Epidermal melanocyte (primary cell): Measurements from ENCODE around the gene EDN3.

Experiments
- DNase-seq: peaks from one replicate; pipeline ENCODE4 v3.0.0; 2011; ENCODE audit warnings: low spot score; ENCODE audit not compliant: insufficient read length

EDN3 gene

DNA sequence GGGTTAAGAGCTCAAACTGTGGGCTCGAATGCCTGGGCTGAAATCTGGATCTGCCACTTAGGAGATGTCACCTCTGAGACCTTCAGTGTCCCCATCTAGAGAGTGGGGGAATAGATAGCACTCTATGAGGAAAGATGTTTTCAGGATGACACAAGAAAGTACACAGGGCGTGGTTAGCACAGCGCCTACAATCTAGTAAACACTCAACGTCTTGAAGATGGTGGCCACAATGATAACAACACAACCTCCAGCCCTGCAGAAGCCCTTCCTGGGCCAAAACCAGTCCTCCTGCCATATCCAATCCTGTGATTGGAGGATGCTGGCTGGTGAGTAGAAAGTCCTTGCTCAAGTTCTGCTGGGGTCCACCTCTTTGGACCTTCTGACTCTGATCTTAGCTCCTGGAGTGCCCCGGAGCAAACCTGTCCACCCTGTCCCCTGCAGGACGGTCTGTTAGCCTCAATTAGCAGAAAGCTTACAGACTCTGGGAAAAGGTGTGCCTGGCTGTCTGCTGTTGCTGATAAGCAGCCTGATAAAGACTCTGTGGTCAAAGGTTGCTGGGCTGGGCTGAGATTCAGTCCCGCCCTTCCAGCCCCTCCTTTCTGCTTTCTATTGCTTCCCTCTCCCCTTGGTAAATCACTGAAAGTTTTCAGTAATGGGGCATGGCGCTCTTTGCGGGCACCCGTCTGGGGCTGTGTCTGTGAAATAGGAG, 8.2 kb downstream of the EDN3 start:
- DNase-seq: no peak

DNA sequence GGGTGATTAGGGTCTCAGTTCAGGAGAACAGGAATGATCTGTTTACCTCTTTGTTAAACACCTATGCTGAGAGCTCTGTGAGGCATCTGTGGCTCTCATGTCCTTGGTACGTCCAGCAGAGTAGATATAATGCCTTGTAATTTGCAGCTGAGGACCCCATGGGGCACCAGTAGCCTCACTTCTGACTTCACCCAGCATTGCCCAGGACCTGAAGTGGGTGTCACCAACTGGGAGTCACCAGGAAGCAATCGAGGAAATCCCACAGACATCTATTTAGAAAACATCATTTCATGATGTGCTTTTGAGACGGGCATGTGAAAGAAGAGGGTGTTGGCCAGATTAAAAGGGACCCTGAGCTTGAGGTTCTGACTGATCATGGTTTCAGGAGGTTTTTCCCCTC, 8.8 kb downstream of the EDN3 start:
- no peak for DNase-seq

DNA sequence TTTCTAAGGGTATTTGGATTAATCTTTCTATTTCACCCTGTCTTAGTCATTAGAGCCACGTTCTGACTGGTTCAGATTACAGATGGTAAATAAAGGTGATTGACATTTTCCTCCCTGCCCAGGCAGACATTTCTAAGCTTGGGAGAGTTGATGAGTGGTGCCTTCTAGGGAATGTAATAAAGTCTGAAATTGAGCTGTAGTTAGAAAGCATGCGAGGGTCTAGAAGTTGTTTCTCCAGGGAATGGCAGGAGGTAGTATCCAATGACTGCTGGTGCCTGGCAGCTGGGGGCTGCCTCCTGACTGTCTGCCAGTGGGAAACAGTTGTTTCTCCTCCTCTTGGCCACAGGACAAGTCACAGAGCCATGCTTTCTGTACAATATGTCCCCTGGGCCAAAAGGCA, 14.6 kb downstream of the EDN3 start:
- DNase-seq: no peak

- DNase-seq: no peak
Observed at GRCh38 chr20:59316911-59317731, 16.7 kb downstream of the EDN3 start.

DNA sequence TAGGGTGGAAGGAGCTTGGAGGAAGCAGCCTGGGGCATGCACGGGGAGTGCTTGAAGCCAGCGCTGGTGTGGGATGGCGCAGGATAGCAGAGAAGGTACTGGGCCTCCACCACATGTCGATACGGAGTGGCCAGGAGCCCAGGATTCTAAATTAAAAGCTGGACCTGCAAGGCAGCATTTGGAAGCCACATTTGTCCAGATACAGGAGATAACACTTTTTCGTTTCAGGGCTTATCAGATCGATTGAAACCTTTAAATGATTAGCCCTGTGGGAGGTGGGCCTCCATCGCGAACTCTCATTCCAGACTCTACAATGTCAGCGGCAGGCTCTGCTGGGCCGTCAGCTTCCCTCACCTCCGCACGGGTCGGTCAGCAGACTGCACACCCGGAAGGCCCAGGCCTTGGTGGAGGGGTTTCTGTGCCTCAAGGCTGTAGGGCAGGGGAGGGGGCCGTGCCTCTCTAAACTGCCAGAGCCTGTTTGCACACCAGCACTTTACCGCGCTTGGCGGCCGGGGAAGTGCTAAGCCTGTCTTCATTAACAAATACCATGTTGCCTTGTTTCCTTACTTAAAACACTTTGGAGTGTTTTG, 17.9 kb downstream of the EDN3 start:
- no peak for DNase-seq

GRCh38 chr20:59318803-59319202, 18.4 kb downstream of the EDN3 start:
- no peak for DNase-seq

DNA sequence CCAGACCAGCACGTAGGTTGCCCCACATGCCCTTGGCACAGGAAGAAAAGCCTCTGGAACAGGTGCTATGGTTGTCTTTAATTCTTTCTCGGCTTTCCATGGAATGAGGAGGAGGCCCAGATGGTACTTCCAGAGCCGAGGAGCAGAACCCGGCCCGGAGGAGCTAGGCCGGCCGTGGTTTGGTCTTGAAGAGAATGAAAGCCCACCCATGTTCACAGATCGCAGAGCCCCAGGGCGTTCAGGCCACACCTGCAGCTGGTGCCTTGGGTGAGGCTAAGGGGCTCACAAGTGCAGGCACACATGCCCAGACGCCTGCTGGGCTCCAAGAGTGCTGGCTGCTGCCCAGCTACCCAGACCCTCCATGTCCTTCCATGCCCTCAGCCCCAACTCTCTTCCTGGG, 20.0 kb downstream of the EDN3 start:
- DNase-seq: no peak

- no peak for DNase-seq
Observed at GRCh38 chr20:59320854-59321647, 20.6 kb downstream of the EDN3 start.

DNA sequence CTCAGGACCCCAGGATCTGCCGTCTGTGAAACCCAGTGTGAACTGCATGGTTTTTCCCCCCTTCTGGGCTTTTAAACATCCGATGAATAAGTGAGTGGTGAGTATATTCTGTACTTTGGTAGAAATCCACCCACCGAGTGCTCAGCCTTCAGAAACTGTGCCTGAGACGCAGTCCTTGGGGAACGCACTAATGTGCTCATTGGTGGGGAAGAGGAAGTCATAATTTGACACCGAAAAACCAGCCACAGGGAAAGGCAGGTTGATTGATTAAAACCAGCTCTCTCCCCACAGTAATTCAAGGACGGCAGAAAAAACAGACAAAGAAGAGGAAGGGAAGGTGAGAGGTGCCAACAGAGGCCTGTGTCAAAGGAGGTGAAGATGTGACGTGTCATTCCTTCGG, 21.7 kb downstream of the EDN3 start:
- DNase-seq: no peak

DNA sequence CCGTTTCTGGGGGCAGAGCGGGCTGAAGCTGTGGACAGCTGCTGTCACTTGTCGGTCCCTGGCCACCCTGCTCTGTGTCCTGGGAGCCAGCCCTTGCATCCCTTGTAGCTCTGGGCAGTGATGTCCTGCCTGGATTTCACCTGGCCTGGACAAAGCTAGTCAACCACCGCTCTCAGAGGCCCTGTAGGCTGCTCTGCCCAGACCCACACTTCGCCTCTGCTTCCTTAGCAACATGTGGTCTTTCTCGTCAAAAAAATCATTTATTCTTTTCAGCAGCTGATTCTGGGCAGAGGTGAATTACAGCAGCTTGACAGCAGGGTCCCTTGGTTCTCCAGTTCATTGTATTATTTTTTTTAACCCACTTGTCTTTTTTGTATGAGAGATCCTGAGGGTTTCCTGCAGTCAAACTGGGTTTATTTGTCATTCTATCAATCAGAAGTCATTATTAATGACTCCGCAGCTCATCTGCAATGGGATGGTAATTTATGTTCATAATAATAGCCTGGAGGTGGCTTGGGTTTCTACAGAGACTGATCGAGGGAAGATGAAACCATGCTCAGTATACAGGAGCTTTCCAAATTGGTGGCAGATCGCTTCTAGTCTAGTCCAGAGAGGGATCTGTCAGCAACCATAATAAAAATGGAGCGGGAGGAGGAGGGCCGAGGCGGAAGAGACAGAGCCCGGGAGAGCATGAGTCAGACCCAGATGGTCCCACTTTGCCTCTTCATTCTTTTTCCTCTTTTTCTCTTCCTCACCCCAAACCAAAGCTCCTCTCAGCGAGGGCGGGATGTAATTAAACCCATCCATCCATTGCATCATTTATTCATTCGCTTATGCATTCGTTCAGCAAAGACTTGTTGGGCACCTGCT, 22.4 kb downstream of the EDN3 start:
- DNase-seq: no peak

DNA sequence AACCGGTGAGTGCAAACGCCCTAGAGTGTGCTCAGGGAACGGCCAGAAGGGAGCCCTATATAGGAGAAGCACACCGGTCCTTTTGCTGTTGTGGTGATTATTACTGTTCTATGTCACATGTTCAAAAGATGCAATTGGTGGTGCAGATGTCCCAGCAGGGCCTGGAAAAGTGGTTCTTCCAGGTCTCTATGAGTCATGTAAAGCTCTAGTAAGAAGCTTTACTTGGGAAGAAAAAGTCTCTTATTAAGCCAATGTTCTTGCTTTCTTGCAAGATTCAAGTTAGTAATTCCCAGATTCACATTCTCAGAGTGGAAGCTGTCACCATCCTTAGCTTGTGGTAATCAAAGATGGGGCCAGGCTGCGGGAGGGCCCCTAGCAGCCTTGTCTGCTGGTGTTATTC, 23.3 kb downstream of the EDN3 start:
- no peak for DNase-seq

DNA sequence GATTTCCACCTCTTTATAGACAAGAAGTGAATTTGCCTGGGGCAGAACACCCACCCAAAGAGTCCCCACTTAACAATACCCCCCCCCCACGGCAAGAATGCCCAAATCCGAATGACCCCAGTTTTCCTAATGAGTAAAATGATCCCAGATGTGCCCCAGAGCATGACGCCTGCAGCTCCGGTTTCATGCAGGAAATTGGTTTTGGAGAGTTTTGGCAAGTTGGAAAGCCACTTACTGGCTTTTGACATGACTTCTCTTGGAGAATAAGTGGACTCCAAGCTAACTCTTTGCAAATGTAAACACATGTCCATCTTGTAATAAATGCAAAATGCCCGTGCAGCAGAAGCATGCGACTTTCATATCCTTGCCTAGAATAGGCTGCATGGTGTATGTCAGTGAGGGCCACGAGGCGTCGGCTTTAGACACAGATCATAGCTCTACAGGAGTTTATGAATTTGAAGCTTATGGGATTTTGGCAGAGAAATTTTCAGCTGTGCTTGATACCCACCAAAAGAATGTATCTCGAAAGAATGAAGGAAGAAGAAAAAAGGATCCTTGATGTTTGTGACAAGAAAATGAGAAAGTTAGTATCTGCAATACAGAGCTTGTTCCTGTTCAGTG, 24.2 kb downstream of the EDN3 start:
- DNase-seq: no peak

- DNase-seq: no peak
Observed at GRCh38 chr20:59325142-59325523, 24.7 kb downstream of the EDN3 start.

GRCh38 chr20:59326188-59326587, 25.8 kb downstream of the EDN3 start:
- DNase-seq: no peak

GRCh38 chr20:59328071-59328470, 27.7 kb downstream of the EDN3 start:
- no peak for DNase-seq

DNA sequence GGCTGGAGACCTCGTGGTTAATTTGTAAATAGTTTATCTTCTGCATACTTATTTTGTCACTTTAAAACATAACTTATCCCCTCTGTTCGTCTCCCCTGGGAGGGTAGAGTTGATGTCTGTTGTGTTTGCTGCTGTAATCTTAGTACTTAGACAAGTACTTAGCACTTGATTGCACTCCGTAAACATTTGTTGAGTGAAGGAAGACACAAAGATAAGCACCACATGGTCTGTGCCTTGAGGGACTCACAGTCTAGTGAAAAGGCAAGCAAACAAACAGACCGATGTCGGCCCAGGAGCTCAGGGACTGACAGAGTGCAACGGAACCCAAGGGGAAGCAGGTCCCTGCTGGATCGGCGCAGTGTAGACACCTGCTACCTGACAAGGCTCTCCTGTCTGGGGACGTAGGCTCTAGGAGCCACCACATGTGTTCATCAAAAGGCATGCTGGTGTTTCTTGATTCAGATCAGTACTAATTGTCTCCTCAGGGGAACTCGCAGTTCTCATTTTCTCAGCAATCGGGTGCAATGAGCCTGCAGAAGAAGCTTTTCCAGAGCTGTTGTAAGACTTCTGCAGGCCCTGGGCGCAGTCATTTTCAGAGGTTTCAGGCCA, 31.4 kb downstream of the EDN3 start:
- DNase-seq: no peak

DNA sequence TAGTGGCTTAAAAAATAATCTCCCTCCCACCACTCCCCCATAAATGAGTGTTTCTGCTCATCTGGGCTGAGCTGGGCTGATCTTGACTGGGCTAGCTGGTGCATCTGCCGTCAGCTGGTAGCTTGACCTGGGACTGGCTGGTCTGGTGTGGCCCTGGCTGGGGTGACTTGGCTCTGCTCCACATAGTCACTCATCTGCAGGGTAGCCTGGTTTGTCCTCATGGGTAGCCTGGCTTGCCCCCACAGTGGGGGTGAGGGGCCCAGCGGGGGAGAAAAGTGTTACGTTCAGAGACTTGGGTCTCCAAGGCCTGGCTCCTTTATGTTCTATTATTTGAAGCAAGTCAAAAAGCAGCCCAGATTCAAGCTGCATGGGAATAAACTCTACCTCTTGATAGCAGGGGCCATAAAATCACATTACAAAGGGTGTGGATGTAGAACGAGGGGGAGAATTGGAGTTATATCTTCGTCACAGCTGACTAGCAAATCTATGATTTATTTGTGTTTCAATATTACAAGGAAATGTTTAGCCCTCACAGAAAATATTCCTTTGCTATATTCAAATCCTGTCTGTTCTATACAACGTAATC, 32.9 kb downstream of the EDN3 start:
- no peak for DNase-seq

GRCh38 chr20:59333951-59334350, 33.5 kb downstream of the EDN3 start:
- DNase-seq: no peak

DNA sequence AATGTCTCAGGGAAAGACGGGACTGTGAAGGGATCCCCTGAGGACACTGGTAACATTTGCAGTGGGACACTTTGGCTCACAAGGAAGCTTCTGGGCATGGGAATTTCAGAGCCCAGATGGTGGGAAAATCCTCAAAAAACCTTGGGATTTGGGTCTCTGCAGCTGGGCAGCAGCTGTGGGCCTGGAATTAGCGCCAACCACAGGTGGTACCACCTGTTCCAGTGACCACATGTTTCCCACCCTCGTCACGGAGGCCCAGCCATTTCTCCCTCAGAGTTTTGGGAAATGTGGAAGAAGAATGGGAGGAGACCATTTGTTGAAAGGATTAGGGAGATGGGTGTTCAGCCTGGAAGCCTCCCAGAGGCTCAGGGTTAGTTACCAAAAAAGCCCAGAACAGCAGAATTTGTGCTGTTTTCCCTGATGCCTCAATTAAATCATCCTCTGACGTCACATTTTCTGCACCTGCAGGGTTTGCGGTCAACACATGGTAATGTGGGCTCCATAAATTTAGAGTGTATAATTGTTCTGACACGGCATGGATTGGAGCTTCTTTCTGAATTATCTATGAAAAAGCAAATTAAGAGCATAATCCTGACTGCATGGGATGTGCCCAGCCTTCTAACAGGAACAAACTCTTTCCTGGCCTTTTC, 34.4 kb downstream of the EDN3 start:
- no peak for DNase-seq
